ENCODE measurements around the gene TTC7B.
"Not testable (repeated sequence)": the region's sequence is repeated elsewhere in the genome, so short reads cannot be mapped to it uniquely, and the experiment has no call there.

The TTC7B gene

GRCh38 chr14:90538716-90539495, 277.3 kb downstream of the TTC7B start:
- no peak for DNase-seq

GRCh38 chr14:90538095-90538494, 278.1 kb downstream of the TTC7B start:
- no peak for DNase-seq

GRCh38 chr14:90536511-90537191, 279.6 kb downstream of the TTC7B start:
- DNase-seq = no peak

- DNase-seq = no peak
Observed at GRCh38 chr14:90536092-90536491, 280.1 kb downstream of the TTC7B start.

GRCh38 chr14:90535556-90536090, 280.6 kb downstream of the TTC7B start:
- no peak for DNase-seq

GRCh38 chr14:90534838-90535555, 281.2 kb downstream of the TTC7B start:
- no peak for DNase-seq

- no peak for DNase-seq
Observed at GRCh38 chr14:90534091-90534837, 282.0 kb downstream of the TTC7B start.

- DNase-seq = no peak
Observed at GRCh38 chr14:90533591-90534021, 282.6 kb downstream of the TTC7B start.

- DNase-seq = no peak
Observed at GRCh38 chr14:90532826-90533525, 283.3 kb downstream of the TTC7B start.

GRCh38 chr14:90531497-90531896, 284.7 kb downstream of the TTC7B start:
- no peak for DNase-seq

GRCh38 chr14:90530523-90530922, 285.7 kb downstream of the TTC7B start:
- DNase-seq = no peak

- no peak for DNase-seq
Observed at GRCh38 chr14:90527978-90528377, 288.3 kb downstream of the TTC7B start.

- not testable (repeated sequence) for DNase-seq
Observed at GRCh38 chr14:90526536-90526935, 289.7 kb downstream of the TTC7B start.

- DNase-seq = not testable (repeated sequence)
Observed at GRCh38 chr14:90525353-90526028, 290.7 kb downstream of the TTC7B start.

- DNase-seq = no peak
Observed at GRCh38 chr14:90523961-90524875, 292.0 kb downstream of the TTC7B start.

- no peak for DNase-seq
Observed at GRCh38 chr14:90523544-90523943, 292.7 kb downstream of the TTC7B start.

- DNase-seq = no peak
Observed at GRCh38 chr14:90522571-90523191, 293.5 kb downstream of the TTC7B start.

GRCh38 chr14:90521930-90522483, 294.2 kb downstream of the TTC7B start:
- DNase-seq = no peak

Measured in activated naive CD4-positive, alpha-beta T cell treated with anti-CD3 and anti-CD28 coated beads, Interleukin-2, amount 50 U/mL, for 16 hours (primary cell).